Mesodermal cell (in vitro differentiated cells): ENCODE measurements around the gene LOC101059915.

Experiments used
- H3K27ac ChIP-seq: 2 replicates; pipeline ENCODE4 v1.7.0; 2013; ENCODE audit warnings: mild to moderate bottlenecking, low read depth, low read length, moderate library complexity; ENCODE audit not compliant: severe bottlenecking
- H3K36me3 ChIP-seq: 2 replicates; pipeline ENCODE4 v1.7.1; 2013; ENCODE audit warnings: mild to moderate bottlenecking, low read length, moderate library complexity; ENCODE audit not compliant: control insufficient read depth, insufficient read depth
- H3K4me1 ChIP-seq: one replicate; pipeline ENCODE4 v1.7.1; 2013; ENCODE audit warnings: mild to moderate bottlenecking, low read length; ENCODE audit not compliant: insufficient read depth, control insufficient read depth, poor library complexity, severe bottlenecking
- H3K4me3 ChIP-seq: 2 replicates; pipeline ENCODE4 v1.7.0; 2013; ENCODE audit warnings: low read length, control low read depth, mild to moderate bottlenecking; ENCODE audit not compliant: insufficient read depth, poor library complexity, severe bottlenecking; ENCODE audit errors: extremely low read depth
- H3K9me3 ChIP-seq: 2 replicates; pipeline ENCODE4 v1.7.1; 2013; ENCODE audit warnings: mild to moderate bottlenecking, low read length, moderate library complexity; ENCODE audit not compliant: control insufficient read depth
- WGBS, 2 experiments: methylation state at CpG; one replicate each; pipeline ENCODE4 v1.1.5; 2013; ENCODE audit warnings: missing lambda C conversion rate in 2 of 2; ENCODE audit not compliant: insufficient coverage in 2 of 2; 5-methylcytosine and 5-hydroxymethylcytosine counted together

Gene LOC101059915

DNA sequence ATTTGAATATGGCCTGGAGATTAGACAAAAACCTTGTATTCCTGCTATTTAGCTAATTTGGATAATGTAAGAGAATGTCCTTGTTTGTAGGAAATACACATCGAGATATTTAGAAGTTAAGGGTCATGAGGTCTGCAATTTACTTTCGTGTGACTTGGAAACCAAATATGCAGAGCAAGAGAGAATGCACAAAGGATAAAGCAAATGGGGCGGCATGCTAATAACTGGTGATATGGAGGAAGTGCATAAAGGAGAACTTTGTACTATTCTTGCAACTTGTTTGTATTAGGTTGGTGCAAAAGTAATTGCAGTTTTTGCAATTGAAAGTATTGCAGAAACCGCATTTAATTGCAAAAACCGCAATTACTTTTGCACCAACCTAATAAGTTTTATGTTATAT, 41.9 kb upstream of the LOC101059915 start:
- H3K27ac ChIP-seq = no peak overlapping the region
- no peaks in the 10 kb centered on the region for H3K36me3 ChIP-seq
- H3K4me3 ChIP-seq = no peak overlapping the region
- no peaks in the 10 kb centered on the region for H3K9me3 ChIP-seq
- H3K4me1 ChIP-seq = peaks cover 3% of the 10 kb centered on the region
- WGBS, 2 experiments = 100% methylated on average over 1 to 3 of the region's 5 CpGs

DNA sequence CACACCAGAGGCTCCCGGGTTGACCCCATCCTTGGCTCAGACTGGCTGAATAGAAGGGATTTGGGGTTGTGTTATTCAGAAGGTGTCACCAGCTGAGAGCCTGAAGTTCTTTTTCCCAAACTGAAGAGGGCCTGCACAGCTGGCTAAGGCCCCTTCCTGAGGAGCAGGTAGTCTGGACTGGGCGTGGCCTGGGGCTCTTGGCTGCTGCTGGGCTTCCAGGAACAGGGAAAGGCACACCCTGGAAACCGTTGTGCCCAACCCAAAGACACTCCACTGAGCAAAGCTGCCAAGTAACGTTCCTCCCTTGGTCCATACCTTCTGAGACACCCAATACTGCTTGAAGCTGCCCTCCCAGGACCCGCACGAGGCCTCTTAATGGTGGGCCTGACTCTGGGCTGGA, 40.8 kb upstream of the LOC101059915 start:
- WGBS, 2 experiments = 100% methylated on average over 2 to 3 of the region's 6 CpGs
- H3K36me3 ChIP-seq = no peaks in the 10 kb centered on the region
- H3K4me3 ChIP-seq = no peak overlapping the region
- peaks cover 3% of the 10 kb centered on the region for H3K4me1 ChIP-seq
- H3K9me3 ChIP-seq = no peaks in the 10 kb centered on the region
- no peak overlapping the region for H3K27ac ChIP-seq

DNA sequence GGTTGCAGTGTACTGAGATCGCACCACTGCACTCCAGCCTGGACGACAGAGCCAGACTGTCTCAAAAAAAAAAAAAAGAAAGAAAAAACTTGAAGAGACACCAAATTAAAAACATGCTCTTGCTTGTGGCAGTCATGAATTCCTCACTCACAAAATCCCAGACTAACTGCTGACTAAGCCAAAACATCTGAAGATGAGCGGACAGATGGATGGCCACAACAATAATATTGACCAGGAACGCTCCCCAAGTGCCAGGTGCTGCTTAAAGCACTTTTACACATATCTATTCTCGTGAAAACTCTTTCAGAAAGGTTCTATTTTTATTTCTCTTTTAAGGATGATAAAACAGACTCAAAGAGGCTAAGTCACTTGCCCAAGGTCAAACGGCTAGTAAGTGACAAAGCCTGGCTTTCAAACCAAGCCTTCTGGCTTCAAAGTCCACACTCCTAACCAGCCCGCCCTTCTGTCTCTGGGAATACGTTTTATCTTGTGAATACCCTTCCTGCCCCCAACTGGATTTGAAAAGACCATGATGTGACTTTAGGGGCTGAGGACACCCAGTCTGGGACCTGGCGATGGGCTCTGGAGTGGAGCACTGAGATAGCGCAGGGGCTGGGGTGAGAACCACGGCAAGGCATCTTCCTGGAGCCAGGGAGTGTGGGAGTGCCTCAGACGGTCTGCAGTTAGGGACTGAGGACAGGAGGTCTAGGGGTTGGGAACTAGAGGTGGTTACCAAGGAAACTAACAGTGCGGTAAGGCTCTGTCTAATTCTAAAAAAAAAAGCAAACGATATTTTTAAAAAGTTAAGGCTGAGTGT, 39.5 kb upstream of the LOC101059915 start:
- Histone ChIP-seq H3K4me3 (no peak overlapping the region), H3K4me1 (peaks cover 3% of the 10 kb centered on the region), H3K27ac (no peak overlapping the region), H3K36me3 (no peaks in the 10 kb centered on the region), H3K9me3 (no peaks in the 10 kb centered on the region)
- WGBS, 2 experiments = 85 to 94% methylated on average over 4 to 5 of the region's 14 CpGs

DNA sequence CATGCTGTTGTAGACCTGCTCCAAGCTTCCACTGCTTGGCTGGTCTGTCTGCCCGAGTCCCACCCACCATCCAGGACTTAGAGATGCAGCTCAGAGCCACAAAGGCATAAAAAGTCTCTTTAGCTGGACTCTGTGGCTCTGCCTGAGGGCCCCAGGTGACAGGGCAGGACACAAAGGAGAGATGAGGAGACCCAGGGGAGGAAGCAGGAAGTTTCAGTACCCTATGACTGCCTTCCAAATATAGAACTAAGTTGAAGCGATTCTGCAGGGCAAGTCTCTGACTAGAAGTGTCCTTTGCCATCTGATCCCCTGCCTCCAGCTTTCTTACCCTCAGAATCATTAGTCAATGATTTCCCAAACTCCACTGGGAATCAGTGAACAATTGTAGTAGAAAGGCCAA, 37.9 kb upstream of the LOC101059915 start:
- H3K4me3 ChIP-seq = no peak overlapping the region
- 83% methylated on average over 1 of the region's 2 CpGs; no CpG with 5 or more reads in 1 of the 2 experiments for WGBS, 2 experiments
- no peaks in the 10 kb centered on the region for H3K36me3 ChIP-seq
- H3K9me3 ChIP-seq = no peaks in the 10 kb centered on the region
- no peaks in the 10 kb centered on the region for H3K4me1 ChIP-seq
- no peak overlapping the region for H3K27ac ChIP-seq

DNA sequence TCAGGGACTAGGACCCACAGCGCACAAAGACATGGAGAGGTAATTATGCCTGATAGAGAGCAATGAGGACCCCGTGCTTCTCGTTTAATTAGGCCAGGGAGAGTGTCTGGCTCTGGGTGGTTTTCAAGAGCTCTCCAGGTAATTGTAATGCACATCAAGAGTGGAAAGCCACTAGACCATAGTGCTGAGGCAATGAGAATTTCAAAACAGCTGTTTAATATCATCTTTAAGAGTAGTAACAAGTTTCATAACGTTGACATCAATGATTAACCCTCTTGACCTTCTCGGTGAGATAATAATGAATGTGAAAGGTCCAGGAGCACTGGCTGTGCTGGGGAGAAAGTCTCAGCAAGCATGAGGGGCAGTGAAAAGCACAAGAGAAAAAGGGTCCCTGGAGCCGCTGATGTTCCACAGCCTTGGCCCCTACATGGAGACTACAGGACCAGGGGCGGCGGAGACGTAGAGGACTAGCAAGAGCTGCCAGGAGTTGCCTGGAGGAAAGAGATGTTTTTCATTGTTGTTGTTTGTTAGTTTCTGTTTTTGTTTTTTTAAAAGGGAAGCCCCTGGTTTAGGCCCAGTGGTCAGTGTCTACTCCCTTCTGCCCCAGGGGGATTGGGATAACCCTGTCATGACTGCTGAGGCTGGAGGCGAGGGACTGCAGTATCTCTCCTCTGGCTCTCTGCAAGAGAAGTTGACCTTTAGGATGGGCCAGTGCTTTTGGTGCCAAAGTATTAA, 34.3 kb upstream of the LOC101059915 start:
- Histone ChIP-seq H3K36me3 (no peaks in the 10 kb centered on the region), H3K9me3 (no peaks in the 10 kb centered on the region), H3K27ac (no peak overlapping the region), H3K4me3 (no peak overlapping the region), H3K4me1 (peaks cover 5% of the 10 kb centered on the region)
- 95 to 100% methylated on average over 1 to 5 of the region's 10 CpGs for WGBS, 2 experiments

DNA sequence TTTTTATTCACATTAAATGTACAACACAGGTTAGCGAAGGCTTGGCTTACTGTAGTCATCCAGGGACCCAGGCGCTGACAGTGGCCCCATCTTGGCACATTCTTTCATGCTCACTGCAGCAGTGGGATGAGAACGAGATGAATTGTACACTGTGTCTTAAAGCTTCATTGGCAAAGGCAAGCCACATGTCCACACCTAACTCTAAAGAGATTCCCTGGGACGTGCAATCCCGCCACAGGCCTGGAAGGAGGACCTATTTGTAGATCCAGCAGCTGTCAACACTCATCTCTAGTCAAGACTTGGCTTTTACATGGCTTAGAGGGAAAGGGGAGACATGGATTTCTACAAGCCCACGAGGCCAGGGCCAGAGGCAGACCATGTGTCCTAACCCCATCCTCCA, 33.0 kb upstream of the LOC101059915 start:
- no peak overlapping the region for H3K27ac ChIP-seq
- H3K4me3 ChIP-seq = no peak overlapping the region
- WGBS, 2 experiments = 86 to 100% methylated on average over 1 of the region's 6 CpGs

DNA sequence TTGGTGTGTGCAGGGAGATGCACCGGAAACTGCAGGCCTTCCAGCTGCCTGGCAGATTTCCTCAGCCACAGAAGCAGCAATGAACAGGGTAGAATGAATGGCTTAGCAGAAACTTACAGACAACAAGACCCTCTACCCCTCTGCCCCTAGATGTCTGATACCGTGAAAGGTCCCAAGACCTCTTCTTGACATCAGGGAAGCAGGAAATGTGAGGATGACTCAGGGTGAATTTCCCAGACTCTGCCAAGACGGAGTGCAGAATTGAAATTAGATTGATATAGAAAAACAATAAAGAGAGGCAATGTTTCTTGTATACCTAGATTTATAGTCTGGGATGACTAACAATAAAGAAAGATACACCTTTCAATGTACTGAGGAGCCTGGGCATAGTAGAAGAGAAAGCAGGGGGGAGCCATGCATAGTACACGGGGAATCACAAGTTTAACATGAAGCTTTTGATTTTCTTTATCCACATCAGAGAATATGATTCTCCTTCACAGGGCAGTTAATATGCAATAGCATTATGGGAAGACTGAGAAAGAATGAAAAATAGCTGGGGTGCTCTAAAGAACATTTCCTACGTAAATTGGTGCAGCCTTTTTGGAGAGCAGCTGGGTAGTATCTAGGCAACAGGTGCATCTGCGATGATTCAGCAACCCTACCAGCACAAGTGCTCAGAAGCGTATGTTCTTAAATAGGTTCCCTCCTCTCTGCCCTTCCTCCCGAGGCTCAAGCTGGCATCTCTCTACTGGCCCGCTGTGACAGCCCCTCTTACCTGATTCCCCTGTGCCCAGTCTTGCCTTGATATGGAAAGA, 30.7 kb upstream of the LOC101059915 start:
- no peak overlapping the region for H3K27ac ChIP-seq
- 100% methylated on average over 1 of the region's 9 CpGs; no CpG with 5 or more reads in 1 of the 2 experiments for WGBS, 2 experiments
- H3K4me1 ChIP-seq = peaks cover 5% of the 10 kb centered on the region
- no peaks in the 10 kb centered on the region for H3K36me3 ChIP-seq
- no peak overlapping the region for H3K4me3 ChIP-seq
- no peaks in the 10 kb centered on the region for H3K9me3 ChIP-seq

More for the DNA sequence above, 33.0 kb upstream of the LOC101059915 start:
- H3K36me3 ChIP-seq = no peaks in the 10 kb centered on the region
- H3K9me3 ChIP-seq = no peaks in the 10 kb centered on the region
- peaks cover 5% of the 10 kb centered on the region for H3K4me1 ChIP-seq

DNA sequence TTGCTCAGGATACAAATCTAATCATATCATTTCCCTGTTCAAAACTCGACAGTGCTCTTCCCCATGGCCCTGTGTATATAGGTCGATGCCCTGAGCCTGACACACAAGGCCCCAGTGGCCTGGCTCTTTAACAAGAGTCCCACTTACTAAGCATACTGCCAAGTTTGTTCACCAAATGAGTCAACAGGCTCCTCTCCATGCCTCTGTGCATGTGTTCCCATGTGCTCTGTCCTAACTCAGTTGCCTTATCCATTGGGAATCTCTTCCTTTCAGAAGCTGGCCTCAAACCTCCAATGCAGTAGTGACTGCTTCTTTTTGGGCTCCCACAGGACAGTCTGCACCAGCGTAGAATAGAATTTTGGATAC, 30.1 kb upstream of the LOC101059915 start:
- WGBS, 2 experiments = 100% methylated on average over 1 to 2 of the region's 3 CpGs
- no peaks in the 10 kb centered on the region for H3K9me3 ChIP-seq
- no peak overlapping the region for H3K27ac ChIP-seq
- peaks cover 5% of the 10 kb centered on the region for H3K4me1 ChIP-seq
- no peaks in the 10 kb centered on the region for H3K36me3 ChIP-seq
- no peak overlapping the region for H3K4me3 ChIP-seq

DNA sequence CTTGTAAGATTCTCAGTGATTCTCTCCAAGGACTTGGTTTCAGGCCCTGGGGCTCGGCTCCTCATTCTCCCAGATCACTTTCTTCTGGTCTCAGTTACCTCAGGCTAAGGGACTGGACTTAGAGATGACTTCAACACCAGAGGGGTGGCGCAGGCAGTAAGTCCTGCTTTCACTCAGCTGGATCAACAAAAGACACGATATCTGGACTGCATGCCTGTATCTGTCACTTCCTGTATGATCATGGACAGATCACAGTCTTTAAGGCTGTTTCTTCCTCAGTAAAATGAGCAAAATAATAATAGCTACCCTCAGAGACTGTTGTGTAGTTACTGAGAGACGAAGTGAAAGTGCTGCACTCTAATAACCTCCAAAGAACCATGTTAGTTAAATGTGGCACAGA, 29.5 kb upstream of the LOC101059915 start:
- WGBS, 2 experiments = 60 to 93% methylated on average over 1 to 3 of the region's 4 CpGs
- H3K9me3 ChIP-seq = no peaks in the 10 kb centered on the region
- H3K27ac ChIP-seq = no peak overlapping the region
- H3K4me3 ChIP-seq = no peak overlapping the region
- peaks cover 5% of the 10 kb centered on the region for H3K4me1 ChIP-seq
- no peaks in the 10 kb centered on the region for H3K36me3 ChIP-seq

DNA sequence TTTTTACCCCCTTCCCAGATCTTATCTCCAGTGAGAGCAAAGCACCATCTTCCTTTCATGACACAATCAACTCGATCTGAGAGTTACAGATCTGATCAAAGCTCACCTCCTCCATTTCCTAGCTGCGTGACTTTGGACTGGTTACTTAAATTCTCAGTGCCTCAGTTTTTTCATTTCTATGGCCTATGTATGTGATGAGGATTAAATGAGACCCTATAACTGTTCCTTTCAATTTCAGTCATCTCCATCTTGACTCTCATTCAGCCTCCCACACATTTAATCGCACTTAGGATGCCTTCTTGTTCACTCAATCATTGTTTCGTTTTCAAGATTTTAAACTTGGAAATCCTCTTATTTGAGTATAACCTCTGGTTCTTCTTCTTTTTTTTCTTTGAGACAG, 28.9 kb upstream of the LOC101059915 start:
- WGBS, 2 experiments = no CpG with 5 or more reads among the region's 4 CpGs
- no peak overlapping the region for H3K27ac ChIP-seq
- peaks cover 5% of the 10 kb centered on the region for H3K4me1 ChIP-seq
- no peak overlapping the region for H3K4me3 ChIP-seq
- no peaks in the 10 kb centered on the region for H3K9me3 ChIP-seq
- H3K36me3 ChIP-seq = no peaks in the 10 kb centered on the region
